A673 (cell line): ENCODE measurements around the gene LY6G5C. TPM values are rescaled to one million over a fixed set of nuclear protein-coding genes. Genes with fewer than 3 reads are reported as not detected.

Experiments
- BruUV-seq: library from RNA; stranded (reverse); fragments of 400-500 nt; replicated peaks from 2 replicates; lab custom pipeline; 2021; lab: Mats Ljungman, UMichigan
- CTCF ChIA-PET: fragments of 300-600 bp; sonication (Branson Sonifier 250); formaldehyde crosslinking; loops from one replicate; lab custom pipeline; 2022; ENCODE audit warnings: antibody characterized with exemption; lab: Charles Lee
- POLR2A ChIA-PET: fragments of 300-600 bp; sonication (Branson Sonifier 250); formaldehyde crosslinking; loops from one replicate; lab custom pipeline; 2022; ENCODE audit warnings: antibody characterized with exemption; ENCODE audit not compliant: low non-redundant PET; lab: Charles Lee
- DNase-seq: peaks from one replicate; pipeline ENCODE4 v3.0.0-alpha.2; 2015; ENCODE audit warnings: low spot score
- H3K27ac ChIP-seq: fragments of 200-600 bp; sonication (generic); 2 replicates; pipeline ENCODE4 v1.5.1; 2016; ENCODE audit warnings: mixed run types, low read depth, mild to moderate bottlenecking, mixed read lengths, antibody characterized with exemption, low read length; ENCODE audit not compliant: poor library complexity, severe bottlenecking
- H3K27me3 ChIP-seq: fragments of 200-600 bp; sonication (generic); replicated peaks from 2 replicates; pipeline ENCODE4 v1.6.1; 2017; ENCODE audit warnings: mixed run types, low read depth, mild to moderate bottlenecking, mixed read lengths, antibody characterized with exemption, low read length; ENCODE audit not compliant: insufficient read depth, poor library complexity
- H3K36me3 ChIP-seq: fragments of 200-600 bp; sonication (generic); 2 replicates; pipeline ENCODE4 v1.6.1; 2016; ENCODE audit warnings: mixed run types, mild to moderate bottlenecking, mixed read lengths, antibody characterized with exemption, low read length; ENCODE audit not compliant: insufficient read depth, poor library complexity, severe bottlenecking
- H3K4me1 ChIP-seq: fragments of 200-600 bp; sonication (generic); 2 replicates; pipeline ENCODE4 v1.6.1; 2017; ENCODE audit warnings: mixed run types, mild to moderate bottlenecking, mixed read lengths, antibody characterized with exemption, low read length; ENCODE audit not compliant: insufficient read depth, poor library complexity, severe bottlenecking
- H3K4me3 ChIP-seq: fragments of 200-600 bp; sonication (generic); 2 replicates; pipeline ENCODE4 v1.5.1; 2016; ENCODE audit warnings: low read depth, mixed run types, mild to moderate bottlenecking, mixed read lengths, low read length; ENCODE audit not compliant: poor library complexity, severe bottlenecking
- H3K9me3 ChIP-seq: fragments of 200-600 bp; sonication (generic); 2 replicates; pipeline ENCODE4 v1.6.1; 2016; ENCODE audit warnings: mixed run types, low read depth, mild to moderate bottlenecking, mixed read lengths, antibody characterized with exemption, low read length; ENCODE audit not compliant: poor library complexity, severe bottlenecking
- EZH2 ChIP-seq: fragments of 200-600 bp; sonication (generic); IDR thresholded peaks from 2 replicates; pipeline ENCODE4 v1.6.1; 2017; ENCODE audit warnings: borderline replicate concordance, low read depth, mild to moderate bottlenecking, mixed read lengths, antibody characterized with exemption, low read length; ENCODE audit not compliant: poor library complexity, severe bottlenecking
- intact Hi-C: fragments of 100-400 bp; cut with micrococcal nuclease; formaldehyde crosslinking; loops from one replicate; pipeline ENCODE4 v1.10.0; 2022; ENCODE audit not compliant: unreplicated experiment
- total RNA-seq: library from RNA; stranded (reverse); gene quantifications from 2 replicates; pipeline ENCODE4 v1.2.3, GENCODE V29; 2021
- TF ChIP-seq, protein P1 (sequence below): fragments of 300-800, 200-600 bp; sonication (generic); conservative IDR thresholded peaks from 2 replicates; pipeline ENCODE4 v1.5.1; 2017; ENCODE audit warnings: low read depth, mild to moderate bottlenecking, antibody characterized with exemption, low read length, moderate library complexity, mixed read lengths

Gene LY6G5C
- total RNA-seq, 1 experiment from 2014 or later: 6.8 TPM

DNA sequence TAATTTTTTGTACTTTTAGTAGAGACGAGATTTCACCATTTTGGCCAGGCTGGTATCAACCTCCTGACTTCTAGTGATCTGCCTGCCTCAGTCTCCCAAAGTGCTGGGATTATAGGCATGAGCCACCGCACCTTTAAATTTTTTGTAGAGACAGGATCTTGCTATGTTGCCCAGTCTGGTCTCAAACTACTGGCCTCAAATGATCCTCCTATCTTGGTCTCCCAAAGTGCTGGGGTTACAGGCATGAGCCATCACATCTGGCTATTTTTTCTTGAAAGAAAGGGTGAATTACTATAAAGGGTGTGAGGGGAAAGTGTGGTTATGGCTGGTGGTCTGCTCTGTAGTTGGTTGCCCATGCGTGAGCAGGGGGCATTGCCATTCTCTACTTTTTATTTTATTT, 27.4 kb upstream of the LY6G5C start:
- H3K27me3 ChIP-seq: no peaks in the 10 kb centered on the region
- no peak overlapping the region for H3K27ac ChIP-seq
- no peak overlapping the region for H3K4me3 ChIP-seq
- no TSS peak for BruUV-seq
- CTCF ChIA-PET: no interaction called here
- H3K36me3 ChIP-seq: no peaks in the 10 kb centered on the region
- no peaks in the 10 kb centered on the region for H3K4me1 ChIP-seq
- TF ChIP-seq, protein P1, sequence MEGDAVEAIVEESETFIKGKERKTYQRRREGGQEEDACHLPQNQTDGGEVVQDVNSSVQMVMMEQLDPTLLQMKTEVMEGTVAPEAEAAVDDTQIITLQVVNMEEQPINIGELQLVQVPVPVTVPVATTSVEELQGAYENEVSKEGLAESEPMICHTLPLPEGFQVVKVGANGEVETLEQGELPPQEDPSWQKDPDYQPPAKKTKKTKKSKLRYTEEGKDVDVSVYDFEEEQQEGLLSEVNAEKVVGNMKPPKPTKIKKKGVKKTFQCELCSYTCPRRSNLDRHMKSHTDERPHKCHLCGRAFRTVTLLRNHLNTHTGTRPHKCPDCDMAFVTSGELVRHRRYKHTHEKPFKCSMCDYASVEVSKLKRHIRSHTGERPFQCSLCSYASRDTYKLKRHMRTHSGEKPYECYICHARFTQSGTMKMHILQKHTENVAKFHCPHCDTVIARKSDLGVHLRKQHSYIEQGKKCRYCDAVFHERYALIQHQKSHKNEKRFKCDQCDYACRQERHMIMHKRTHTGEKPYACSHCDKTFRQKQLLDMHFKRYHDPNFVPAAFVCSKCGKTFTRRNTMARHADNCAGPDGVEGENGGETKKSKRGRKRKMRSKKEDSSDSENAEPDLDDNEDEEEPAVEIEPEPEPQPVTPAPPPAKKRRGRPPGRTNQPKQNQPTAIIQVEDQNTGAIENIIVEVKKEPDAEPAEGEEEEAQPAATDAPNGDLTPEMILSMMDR: no peak
- no peak for TF ChIP-seq EZH2
- H3K9me3 ChIP-seq: no peaks in the 10 kb centered on the region
- intact Hi-C loops: no loop called here
- no peak for DNase-seq
- POLR2A ChIA-PET: no interaction called here

DNA sequence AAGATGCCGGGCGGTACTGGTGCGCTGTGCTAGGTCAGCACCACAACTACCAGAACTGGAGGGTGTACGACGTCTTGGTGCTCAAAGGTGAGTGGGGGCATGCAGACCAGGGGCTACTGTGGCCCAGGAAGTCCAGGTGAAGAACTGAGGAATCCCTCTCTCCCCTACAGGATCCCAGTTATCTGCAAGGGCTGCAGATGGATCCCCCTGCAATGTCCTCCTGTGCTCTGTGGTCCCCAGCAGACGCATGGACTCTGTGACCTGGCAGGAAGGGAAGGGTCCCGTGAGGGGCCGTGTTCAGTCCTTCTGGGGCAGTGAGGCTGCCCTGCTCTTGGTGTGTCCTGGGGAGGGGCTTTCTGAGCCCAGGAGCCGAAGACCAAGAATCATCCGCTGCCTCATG, 26.8 kb upstream of the LY6G5C start:
- BruUV-seq: no TSS peak
- Histone ChIP-seq H3K9me3 (no peaks in the 10 kb centered on the region), H3K4me3 (no peak overlapping the region), H3K27ac (no peak overlapping the region), H3K36me3 (no peaks in the 10 kb centered on the region), H3K27me3 (no peaks in the 10 kb centered on the region), H3K4me1 (no peaks in the 10 kb centered on the region)
- intact Hi-C loops: no loop called here
- CTCF ChIA-PET: no interaction called here
- POLR2A ChIA-PET: no interaction called here
- TF ChIP-seq, protein P1: no peak
- no peak for TF ChIP-seq EZH2
- DNase-seq: no peak

DNA sequence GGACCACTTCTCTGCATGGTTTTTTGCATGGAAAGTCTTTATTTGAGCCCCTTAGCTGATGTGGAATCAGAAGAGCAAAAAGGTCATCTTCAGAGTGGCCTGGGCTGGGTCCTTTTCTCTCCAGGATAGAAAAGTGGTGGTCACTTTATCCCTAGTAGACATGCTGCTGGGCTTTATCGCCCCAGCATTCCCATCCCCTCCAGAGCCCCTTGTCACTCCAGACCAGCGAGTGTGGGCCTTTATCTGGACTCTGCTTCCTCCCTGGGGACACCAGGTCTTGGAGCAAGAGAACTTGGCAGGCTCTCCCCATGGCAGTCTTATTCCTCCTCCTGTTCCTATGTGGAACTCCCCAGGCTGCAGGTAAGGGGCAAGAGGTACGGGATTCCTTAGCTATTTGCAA, 25.7 kb upstream of the LY6G5C start, which contains the start of gene LY6G6F:
Gene LY6G6F (plus strand): TSS at position 268 of the 400 bp plus-strand sequence. CDS start 41 bp downstream, at position 309.
- ChIA-PET POLR2A (no interaction called here), CTCF (no interaction called here)
- Histone ChIP-seq H3K27me3 (no peaks in the 10 kb centered on the region), H3K9me3 (no peaks in the 10 kb centered on the region), H3K4me3 (no peak within 1 kb of the TSS), H3K36me3 (no peaks in the 10 kb centered on the region), H3K4me1 (peaks cover 4% of the 10 kb centered on the region), H3K27ac (no peak within 1 kb of the TSS)
- BruUV-seq: no TSS peak
- TF ChIP-seq, protein P1: no peak
- no peak for TF ChIP-seq EZH2
- intact Hi-C loops: no loop called here
- no peak for DNase-seq
